D721Med (cell line): ENCODE measurements around the gene TWF2.

Experiments used
- DNase-seq: peaks from one replicate; pipeline ENCODE4 v3.0.0; 2011; ENCODE audit warnings: low spot score; ENCODE audit not compliant: insufficient read length
- FAIRE-seq: peaks from 2 replicates; lab custom pipeline; 2011; peaks lifted over from hg19 to GRCh38; lab: Jason Lieb, UNC
- CTCF ChIP-seq: IDR thresholded peaks from 2 replicates; pipeline ENCODE4 v1.5.1; 2012; ENCODE audit warnings: mild to moderate bottlenecking, control low read depth; ENCODE audit not compliant: insufficient read depth; ENCODE audit errors: missing control alignments

The TWF2 gene

GRCh38 chr3:52256622-52257021, 17.7 kb upstream of the TWF2 start:
- FAIRE-seq (no peak), DNase-seq (no peak)
- no peak for TF ChIP-seq CTCF

DNA sequence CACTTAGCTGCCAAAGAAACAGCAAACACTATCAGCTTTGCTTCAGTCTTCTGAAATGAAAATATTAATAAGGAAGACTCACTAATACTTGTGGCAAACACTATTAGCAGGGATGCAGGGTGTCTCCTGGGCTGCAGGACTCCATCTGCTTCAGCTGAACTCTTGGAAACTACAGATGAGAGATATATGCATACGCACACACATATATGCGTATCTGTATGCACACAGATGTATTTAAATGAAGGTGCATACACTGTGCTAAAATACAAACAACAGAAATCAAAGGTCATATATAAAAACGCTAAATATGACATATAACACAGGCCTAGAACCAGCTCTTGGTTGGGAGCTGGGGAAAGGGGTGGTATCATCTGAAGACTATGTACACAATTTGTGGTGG, 17.2 kb upstream of the TWF2 start:
- FAIRE-seq (no peak), DNase-seq (no peak)
- no peak for TF ChIP-seq CTCF

DNA sequence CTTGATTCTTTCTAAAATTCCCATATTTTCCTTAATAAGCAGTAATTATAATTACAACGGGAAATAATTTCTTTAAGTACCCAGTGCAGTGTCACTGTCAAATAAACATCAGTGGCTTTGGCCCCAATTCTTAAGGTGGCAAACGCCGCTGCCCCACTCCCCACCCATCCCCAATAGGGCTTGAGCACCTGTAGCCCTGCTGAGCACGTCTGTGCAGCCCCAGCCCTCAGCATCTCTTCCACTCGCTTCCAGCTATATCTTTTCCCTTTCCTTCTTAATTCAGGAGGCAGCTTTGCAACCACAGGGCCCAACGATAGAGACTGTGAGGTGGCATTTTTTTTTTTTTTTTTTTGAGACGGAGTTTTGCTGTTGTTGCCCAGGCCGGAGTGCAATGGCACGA, 15.7 kb upstream of the TWF2 start:
- no peak for TF ChIP-seq CTCF
- no peak for FAIRE-seq
- no peak for DNase-seq

- no peak for TF ChIP-seq CTCF
- no peak for FAIRE-seq
- DNase-seq, result no peak
Observed at GRCh38 chr3:52253314-52254304, 14.7 kb upstream of the TWF2 start.

DNA sequence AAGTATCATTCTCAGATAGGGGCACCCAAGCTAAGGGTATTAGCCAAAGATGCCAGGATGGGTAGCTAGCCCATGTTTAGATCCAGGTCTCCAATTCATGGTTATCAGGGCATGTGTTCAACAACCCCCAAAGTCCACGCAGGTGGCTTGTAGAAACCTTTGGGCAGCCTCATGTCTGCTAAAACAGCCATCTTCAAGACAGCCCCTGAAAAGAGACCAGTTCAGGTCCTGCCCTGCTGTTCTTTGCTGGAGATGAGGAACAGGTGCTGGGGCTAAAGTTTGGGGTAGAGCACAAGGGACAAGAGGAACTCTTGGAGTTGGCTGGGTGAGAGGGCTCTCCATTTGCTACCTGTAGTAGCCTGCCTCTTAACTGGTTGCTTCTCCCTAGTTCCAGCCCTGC, 11.2 kb upstream of the TWF2 start:
- DNase-seq, result no peak
- no peak for TF ChIP-seq CTCF
- FAIRE-seq, result no peak

DNA sequence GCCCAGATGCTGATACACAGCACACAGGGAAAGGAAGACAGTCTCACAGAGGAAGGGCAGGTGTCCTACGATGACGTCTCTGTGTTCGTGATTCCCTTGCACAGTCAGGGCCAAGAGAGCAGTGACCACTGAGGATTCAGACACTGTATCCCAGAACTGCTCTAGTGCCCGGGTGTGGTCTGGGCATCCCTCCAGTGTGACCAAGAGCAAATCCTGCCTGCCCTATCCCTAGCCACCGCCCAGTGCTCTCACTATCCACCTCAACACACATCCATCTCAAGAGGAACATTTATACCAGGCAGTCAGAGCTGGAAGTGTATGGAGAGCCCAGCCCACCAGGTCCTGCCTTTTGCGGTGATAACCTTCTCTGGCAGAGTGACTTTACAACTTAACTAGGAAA, 10.7 kb upstream of the TWF2 start:
- no peak for TF ChIP-seq CTCF
- DNase-seq (no peak), FAIRE-seq (no peak)

DNA sequence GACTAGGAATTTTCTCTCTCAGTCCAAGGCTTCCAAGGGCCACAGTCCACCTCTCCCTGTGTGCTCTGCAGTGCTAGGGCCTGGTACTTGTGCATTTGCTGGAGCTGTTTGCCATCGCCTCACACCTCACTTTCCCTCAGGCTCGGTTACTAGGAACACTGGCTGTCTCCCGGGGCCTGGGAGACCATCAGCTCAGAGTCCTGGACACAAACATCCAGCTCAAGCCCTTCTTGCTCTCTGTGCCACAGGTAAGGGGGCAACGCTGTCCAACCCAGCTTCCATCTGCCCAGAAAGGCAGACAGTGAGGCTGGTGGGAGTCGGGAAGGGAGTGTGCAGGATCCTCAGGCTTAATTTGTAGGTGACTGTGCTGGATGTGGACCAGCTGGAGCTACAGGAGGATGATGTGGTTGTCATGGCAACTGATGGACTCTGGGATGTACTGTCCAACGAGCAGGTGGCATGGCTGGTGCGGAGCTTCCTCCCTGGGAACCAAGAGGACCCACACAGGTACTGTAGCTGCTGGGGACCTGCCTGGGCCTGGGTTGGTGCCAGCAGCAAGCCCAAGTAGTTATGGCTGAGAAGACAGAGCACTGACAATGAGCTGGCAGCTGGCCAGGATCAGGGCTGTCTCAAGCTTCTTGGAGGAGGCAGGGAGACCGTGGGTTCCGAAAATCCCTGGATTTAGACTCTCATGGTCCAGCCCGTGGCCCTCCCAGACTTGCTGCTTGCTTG, 10.0 kb upstream of the TWF2 start:
- TF ChIP-seq CTCF, result no peak
- DNase-seq (no peak), FAIRE-seq (no peak)
